ENCODE measurements around the gene GOLGB1. TPM values are rescaled to one million over a fixed set of nuclear protein-coding genes. Genes with fewer than 3 reads are reported as not detected.

The GOLGB1 gene
- total RNA-seq, 6 donors from 2014 or later = 46.4 to 116 (median 51.8) TPM

DNA sequence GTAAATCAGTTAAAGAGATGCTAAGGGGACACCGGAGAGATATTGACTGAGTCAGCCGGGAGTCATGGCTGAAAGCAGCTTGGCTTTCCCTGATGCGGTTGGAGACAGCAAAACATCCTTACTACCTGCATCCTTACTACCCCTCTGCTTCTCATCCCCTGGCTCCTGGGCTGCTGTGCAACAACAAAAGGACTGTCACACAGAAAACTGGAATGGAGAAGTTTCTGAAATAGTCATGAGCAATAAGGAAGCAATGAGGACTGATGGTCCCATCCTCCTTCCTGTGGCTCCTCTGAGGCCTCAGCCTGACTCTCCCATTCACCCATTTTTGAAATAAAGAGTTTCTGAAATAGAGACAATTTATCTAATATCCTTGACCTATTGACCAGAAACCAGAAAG, 90.0 kb downstream of the GOLGB1 start:
- Histone ChIP-seq H3K9me3 (no peaks in the 10 kb centered on the region), H3K27ac (peak overlapping the region; percentile 79 to 86 (median 82)), H3K4me3 (peak overlapping the region in 2 of 4 donors; percentile 38 to 43), H3K4me1 (peaks cover 5 to 13% (median 8%) of the 10 kb centered on the region in 4 donors), H3K36me3 (peaks cover 7 to 20% (median 13%) of the 10 kb centered on the region in 4 donors), H3K27me3 (no peaks in the 10 kb centered on the region)
- DNase-seq = no peak
- TF ChIP-seq, protein P1, sequence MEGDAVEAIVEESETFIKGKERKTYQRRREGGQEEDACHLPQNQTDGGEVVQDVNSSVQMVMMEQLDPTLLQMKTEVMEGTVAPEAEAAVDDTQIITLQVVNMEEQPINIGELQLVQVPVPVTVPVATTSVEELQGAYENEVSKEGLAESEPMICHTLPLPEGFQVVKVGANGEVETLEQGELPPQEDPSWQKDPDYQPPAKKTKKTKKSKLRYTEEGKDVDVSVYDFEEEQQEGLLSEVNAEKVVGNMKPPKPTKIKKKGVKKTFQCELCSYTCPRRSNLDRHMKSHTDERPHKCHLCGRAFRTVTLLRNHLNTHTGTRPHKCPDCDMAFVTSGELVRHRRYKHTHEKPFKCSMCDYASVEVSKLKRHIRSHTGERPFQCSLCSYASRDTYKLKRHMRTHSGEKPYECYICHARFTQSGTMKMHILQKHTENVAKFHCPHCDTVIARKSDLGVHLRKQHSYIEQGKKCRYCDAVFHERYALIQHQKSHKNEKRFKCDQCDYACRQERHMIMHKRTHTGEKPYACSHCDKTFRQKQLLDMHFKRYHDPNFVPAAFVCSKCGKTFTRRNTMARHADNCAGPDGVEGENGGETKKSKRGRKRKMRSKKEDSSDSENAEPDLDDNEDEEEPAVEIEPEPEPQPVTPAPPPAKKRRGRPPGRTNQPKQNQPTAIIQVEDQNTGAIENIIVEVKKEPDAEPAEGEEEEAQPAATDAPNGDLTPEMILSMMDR (IDR thresholded peaks at IDR 0.05) = no peak
- TF ChIP-seq POLR2A (IDR thresholded peaks at IDR 0.05) (no peak), EP300 (IDR thresholded peaks at IDR 0.05) (no peak), POLR2AphosphoS5 (IDR thresholded peaks at IDR 0.05) (no peak)
- ATAC-seq (ENCODE audit: low FRiP score in 2 of 2) = peak in 1 of 2 donors; percentile 41
- WGBS, 2 donors = 85 to 86% methylated on average over 3 of the region's 3 CpGs

DNA sequence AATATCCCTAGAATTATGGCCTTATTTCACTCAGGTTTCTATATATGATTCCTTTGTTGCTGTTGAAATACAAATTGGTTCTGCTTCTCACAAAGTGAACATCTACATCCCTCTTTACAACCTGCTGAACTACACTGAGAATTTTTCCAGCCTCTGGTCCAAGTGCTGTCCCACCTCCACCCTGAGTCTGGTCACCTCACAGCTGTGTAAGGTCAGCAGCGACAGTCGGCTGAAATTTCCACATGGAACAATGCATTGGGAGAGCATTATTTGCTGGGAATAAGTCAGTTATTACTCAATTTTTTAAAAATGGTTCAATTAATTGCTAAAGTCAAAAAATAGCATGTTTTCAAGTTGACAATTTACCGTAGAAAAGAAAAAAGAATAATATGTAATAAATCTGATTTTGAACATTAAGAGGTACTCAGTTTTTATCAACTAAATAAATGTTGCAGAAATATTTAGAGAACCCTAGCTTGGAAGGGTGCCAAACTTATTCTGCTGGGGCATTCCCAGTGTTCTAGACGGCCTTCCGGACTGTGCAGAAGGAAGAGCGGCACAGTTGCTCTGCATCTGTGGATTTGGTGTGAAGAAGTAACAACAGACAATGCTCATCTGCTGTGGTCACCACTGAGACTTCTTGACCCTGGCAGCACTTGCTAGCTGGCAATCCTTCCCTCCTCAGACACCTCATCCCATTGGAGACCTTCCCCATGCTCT, 90.7 kb downstream of the GOLGB1 start:
- peaks cover 5 to 13% (median 9%) of the 10 kb centered on the region in 4 donors for H3K4me1 ChIP-seq
- DNase-seq = no peak
- H3K27ac ChIP-seq = peak overlapping the region; percentile 79 to 86 (median 82)
- H3K4me3 ChIP-seq = peak overlapping the region in 2 of 4 donors; percentile 38 to 43
- no peak for TF ChIP-seq POLR2AphosphoS5 (IDR thresholded peaks at IDR 0.05)
- TF ChIP-seq POLR2A (IDR thresholded peaks at IDR 0.05) = no peak
- TF ChIP-seq EP300 (IDR thresholded peaks at IDR 0.05) = no peak
- TF ChIP-seq, protein P1 (IDR thresholded peaks at IDR 0.05) = no peak
- peaks cover 0 to 13% (median 6%) of the 10 kb centered on the region in 4 donors for H3K36me3 ChIP-seq
- H3K27me3 ChIP-seq = no peaks in the 10 kb centered on the region
- ATAC-seq (ENCODE audit: low FRiP score in 2 of 2) = no peak
- 75% methylated on average over 6 of the region's 6 CpGs for WGBS, 2 donors
- no peaks in the 10 kb centered on the region for H3K9me3 ChIP-seq

DNA sequence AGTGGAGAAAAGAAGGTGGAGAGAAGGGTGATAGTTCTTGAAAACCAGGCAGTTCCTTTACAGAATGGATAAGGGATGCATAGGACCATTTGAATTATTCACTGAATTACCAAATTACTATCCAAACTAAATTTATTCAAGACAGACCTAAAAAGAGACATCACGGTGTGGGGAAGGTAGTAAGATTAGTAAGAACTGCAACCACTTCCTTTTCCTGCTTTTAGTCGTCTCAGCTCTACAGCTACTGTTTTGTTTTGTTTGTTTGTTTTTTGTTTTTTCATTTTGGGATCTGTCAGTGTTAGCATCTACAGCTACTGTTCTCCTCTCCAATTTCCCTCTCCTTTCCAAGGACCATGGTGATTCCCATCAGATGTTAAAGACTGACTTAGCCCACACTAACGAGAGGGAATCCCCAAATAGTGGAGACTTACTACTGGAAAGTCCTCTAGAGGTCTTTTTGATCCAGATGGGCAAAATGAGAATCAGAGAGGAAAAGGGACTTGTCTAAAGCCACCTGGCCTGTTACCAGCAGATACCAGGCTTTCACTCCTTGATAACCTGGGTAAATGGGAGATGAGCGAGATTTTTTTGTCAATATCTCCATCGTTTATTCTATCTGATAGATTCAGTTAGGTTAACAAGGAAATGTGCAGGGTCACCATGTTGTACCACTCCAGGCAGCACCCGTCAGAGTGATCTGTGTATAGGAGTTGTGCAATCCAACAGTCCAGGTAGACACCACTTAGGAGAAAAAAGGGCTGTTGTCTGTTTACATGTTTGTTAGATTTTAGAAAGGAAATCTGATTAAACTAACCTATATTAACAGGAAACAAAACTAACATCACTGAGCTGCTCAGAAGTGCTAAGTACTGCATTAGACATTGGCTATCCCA, 94.8 kb downstream of the GOLGB1 start:
- WGBS, 2 donors = 69 to 76% methylated on average over 6 of the region's 6 CpGs
- ATAC-seq (ENCODE audit: low FRiP score in 2 of 2) = no peak

DNA sequence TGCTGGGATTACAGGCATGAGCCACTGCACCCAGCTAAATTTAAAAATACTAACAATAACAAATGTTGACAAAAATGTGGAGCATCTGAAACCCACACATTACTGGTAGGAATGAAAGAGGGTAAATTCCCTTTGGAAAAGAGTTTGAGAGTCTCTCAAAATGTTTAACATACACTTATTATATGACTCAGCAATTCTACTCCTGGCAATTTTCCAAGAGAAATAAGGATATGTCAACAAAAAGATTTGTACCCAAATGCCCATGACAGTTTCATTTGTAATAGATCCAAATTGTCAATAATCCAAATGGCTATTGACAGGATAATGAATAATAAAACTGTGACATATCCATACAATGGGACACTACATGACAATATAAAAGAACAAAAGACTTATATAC, 97.9 kb downstream of the GOLGB1 start:
- no peak for ATAC-seq (ENCODE audit: low FRiP score in 2 of 2)
- no peaks in the 10 kb centered on the region for H3K9me3 ChIP-seq
- no peak for DNase-seq

More for the DNA sequence above, 94.8 kb downstream of the GOLGB1 start:
- Histone ChIP-seq H3K4me3 (no peak overlapping the region), H3K27ac (peak overlapping the region in 2 of 4 donors; percentile 13 to 15), H3K4me1 (peaks cover 5 to 18% (median 10%) of the 10 kb centered on the region in 4 donors), H3K9me3 (no peaks in the 10 kb centered on the region), H3K27me3 (no peaks in the 10 kb centered on the region), H3K36me3 (no peaks in the 10 kb centered on the region)
- no peak for DNase-seq
- TF ChIP-seq, protein P1 (IDR thresholded peaks at IDR 0.05) = no peak
- no peak for TF ChIP-seq POLR2AphosphoS5 (IDR thresholded peaks at IDR 0.05)
- no peak for TF ChIP-seq EP300 (IDR thresholded peaks at IDR 0.05)
- no peak for TF ChIP-seq POLR2A (IDR thresholded peaks at IDR 0.05)

More for the DNA sequence above, 97.9 kb downstream of the GOLGB1 start:
- TF ChIP-seq, protein P1 (IDR thresholded peaks at IDR 0.05) = no peak
- TF ChIP-seq POLR2AphosphoS5 (IDR thresholded peaks at IDR 0.05) = no peak
- TF ChIP-seq EP300 (IDR thresholded peaks at IDR 0.05) = no peak
- TF ChIP-seq POLR2A (IDR thresholded peaks at IDR 0.05) = no peak
- no peaks in the 10 kb centered on the region for H3K27me3 ChIP-seq
- H3K27ac ChIP-seq = no peak overlapping the region
- H3K4me3 ChIP-seq = no peak overlapping the region
- H3K36me3 ChIP-seq = no peaks in the 10 kb centered on the region
- peaks cover 0 to 11% (median 2%) of the 10 kb centered on the region in 4 donors for H3K4me1 ChIP-seq
